HEK293 (cell line): ENCODE results near the gene VASH2.

Source experiments
- CTCF ChIA-PET: fragments of 350-600 bp; formaldehyde crosslinking; extraction: SDS; loops from one replicate; lab custom pipeline; 2021; ENCODE audit warnings: antibody characterized with exemption; lab: Yijun Ruan, JAX
- POLR2A ChIA-PET: fragments of 300-600 bp; formaldehyde crosslinking; extraction: SDS; loops from one replicate; lab custom pipeline; 2020; ENCODE audit warnings: antibody characterized with exemption, inconsistent platforms; lab: Yijun Ruan, JAX
- H3K27ac ChIP-seq: fragments of 200-500 bp; sonication (Bioruptor generic); 2 replicates; pipeline ENCODE4 v1.5.1; 2014; ENCODE audit warnings: low read depth, low read length, control low read depth, inconsistent platforms; ENCODE audit errors: extremely low read depth
- H3K36me3 ChIP-seq, 2 experiments: fragments of 200-500 bp in 1 of 2; sonication (Bioruptor generic) in 1 of 2; 1 replicate in 1 of 2; 2 replicates in 1 of 2; pipeline ENCODE4 v1.5.1; 2014 to 2017; ENCODE audit warnings: inconsistent platforms in 2 of 2, low read length in 2 of 2; ENCODE audit not compliant: control insufficient read depth in 2 of 2, insufficient read depth in 1 of 2
- H3K4me1 ChIP-seq: fragments of 200-500 bp; sonication (Bioruptor generic); 2 replicates; pipeline ENCODE4 v1.5.1; 2014; ENCODE audit warnings: mild to moderate bottlenecking, low read length, inconsistent platforms; ENCODE audit not compliant: control insufficient read depth, insufficient read depth
- H3K4me3 ChIP-seq: 2 replicates; pipeline ENCODE4 v1.5.1; 2011; ENCODE audit warnings: low read depth, mild to moderate bottlenecking, control low read depth, low read length, moderate library complexity
- H3K9me3 ChIP-seq: fragments of 200-500 bp; sonication (Bioruptor generic); 2 replicates; pipeline ENCODE4 v1.5.1; 2014; ENCODE audit warnings: low read depth, low read length, inconsistent platforms; ENCODE audit not compliant: control insufficient read depth, insufficient read depth
- BCL11A ChIP-seq: fragments of 450-650 bp; formaldehyde crosslinking; IDR thresholded peaks from 2 replicates; pipeline ENCODE4 v1.5.1; 2016; ENCODE audit warnings: low read depth, missing biosample characterization, missing genetic modification characterization
- GLIS2 ChIP-seq: fragments of 450-650 bp; formaldehyde crosslinking; IDR thresholded peaks from 2 replicates; pipeline ENCODE4 v1.5.1; 2016; ENCODE audit warnings: missing biosample characterization, missing genetic modification characterization
- KLF1 ChIP-seq: fragments of 450-650 bp; formaldehyde crosslinking; IDR thresholded peaks from 2 replicates; pipeline ENCODE4 v1.5.1; 2016; ENCODE audit warnings: missing biosample characterization, missing genetic modification characterization
- OSR2 ChIP-seq: fragments of 450-650 bp; formaldehyde crosslinking; IDR thresholded peaks from 2 replicates; pipeline ENCODE4 v1.5.1; 2016; ENCODE audit warnings: missing biosample characterization, missing genetic modification characterization
- OVOL3 ChIP-seq: fragments of 450-650 bp; formaldehyde crosslinking; IDR thresholded peaks from 2 replicates; pipeline ENCODE4 v1.5.1; 2016; ENCODE audit warnings: missing biosample characterization, missing genetic modification characterization
- REPIN1 ChIP-seq: fragments of 450-650 bp; formaldehyde crosslinking; IDR thresholded peaks from 2 replicates; pipeline ENCODE4 v1.5.1; 2017; ENCODE audit warnings: missing biosample characterization, missing genetic modification characterization, low read depth
- ZBTB7A ChIP-seq: fragments of 450-650 bp; formaldehyde crosslinking; IDR thresholded peaks from 2 replicates; pipeline ENCODE4 v1.5.1; 2016; ENCODE audit warnings: low read depth, missing biosample characterization, missing genetic modification characterization
- ZNF10 ChIP-seq: fragments of 450-650 bp; formaldehyde crosslinking; IDR thresholded peaks from 2 replicates; pipeline ENCODE4 v1.5.1; 2017; ENCODE audit warnings: missing biosample characterization, missing genetic modification characterization
- ZNF211 ChIP-seq: fragments of 450-650 bp; formaldehyde crosslinking; IDR thresholded peaks from 2 replicates; pipeline ENCODE4 v1.5.1; 2016; ENCODE audit warnings: low read depth, missing biosample characterization, missing genetic modification characterization
- ZNF311 ChIP-seq: fragments of 450-650 bp; formaldehyde crosslinking; IDR thresholded peaks from 2 replicates; pipeline ENCODE4 v1.5.1; 2017; ENCODE audit warnings: missing biosample characterization, missing genetic modification characterization, borderline replicate concordance
- ZNF335 ChIP-seq: fragments of 450-650 bp; formaldehyde crosslinking; conservative IDR thresholded peaks from 2 replicates; pipeline ENCODE4 v1.5.1; 2016; ENCODE audit warnings: missing biosample characterization, missing genetic modification characterization
- ZNF561 ChIP-seq: fragments of 450-650 bp; IDR thresholded peaks from 2 replicates; pipeline ENCODE4 v1.5.1; 2018; ENCODE audit warnings: missing biosample characterization, missing genetic modification characterization, borderline replicate concordance
- ZNF571 ChIP-seq: fragments of 450-650 bp; formaldehyde crosslinking; IDR thresholded peaks from 2 replicates; pipeline ENCODE4 v1.5.0; 2017; ENCODE audit warnings: missing biosample characterization, missing genetic modification characterization
- ZNF707 ChIP-seq: fragments of 450-650 bp; formaldehyde crosslinking; IDR thresholded peaks from 2 replicates; pipeline ENCODE4 v1.5.1; 2016; ENCODE audit warnings: missing biosample characterization, missing genetic modification characterization
- ZNF776 ChIP-seq: fragments of 450-650 bp; formaldehyde crosslinking; IDR thresholded peaks from 2 replicates; pipeline ENCODE4 v1.5.0; 2017; ENCODE audit warnings: missing biosample characterization, missing genetic modification characterization, borderline replicate concordance
- ZNF791 ChIP-seq: fragments of 450-650 bp; formaldehyde crosslinking; IDR thresholded peaks from 2 replicates; pipeline ENCODE4 v1.5.1; 2016; ENCODE audit warnings: missing biosample characterization, missing genetic modification characterization
- TF ChIP-seq, protein P1 (sequence below): fragments of 450-650 bp; formaldehyde crosslinking; IDR thresholded peaks from 2 replicates; pipeline ENCODE4 v1.5.1; 2017; ENCODE audit warnings: missing biosample characterization, missing genetic modification characterization
- TF ChIP-seq, protein P2 (sequence below): fragments of 450-650 bp; formaldehyde crosslinking; IDR thresholded peaks from 2 replicates; pipeline ENCODE4 v1.5.1; 2016; ENCODE audit warnings: missing biosample characterization, missing genetic modification characterization
- TF ChIP-seq, protein P3 (sequence below): sonication (generic); formaldehyde crosslinking; IDR thresholded peaks from 2 replicates; pipeline ENCODE4 v1.8.1; 2022; ENCODE audit warnings: mild to moderate bottlenecking, moderate library complexity, missing genetic modification reagents
- TF ChIP-seq, protein P4 (sequence below): fragments of 450-650 bp; formaldehyde crosslinking; IDR thresholded peaks from 2 replicates; pipeline ENCODE4 v1.5.1; 2016; ENCODE audit warnings: missing biosample characterization, missing genetic modification characterization
- TF ChIP-seq, protein P5 (sequence below): IDR thresholded peaks from 2 replicates; pipeline ENCODE4 v1.6.1; 2011; ENCODE audit warnings: mild to moderate bottlenecking, low read depth, low read length, borderline replicate concordance
- TF ChIP-seq, protein P6 (sequence below): fragments of 450-650 bp; formaldehyde crosslinking; IDR thresholded peaks from 2 replicates; pipeline ENCODE4 v1.5.1; 2016; ENCODE audit warnings: missing biosample characterization, missing genetic modification characterization

The VASH2 gene

DNA sequence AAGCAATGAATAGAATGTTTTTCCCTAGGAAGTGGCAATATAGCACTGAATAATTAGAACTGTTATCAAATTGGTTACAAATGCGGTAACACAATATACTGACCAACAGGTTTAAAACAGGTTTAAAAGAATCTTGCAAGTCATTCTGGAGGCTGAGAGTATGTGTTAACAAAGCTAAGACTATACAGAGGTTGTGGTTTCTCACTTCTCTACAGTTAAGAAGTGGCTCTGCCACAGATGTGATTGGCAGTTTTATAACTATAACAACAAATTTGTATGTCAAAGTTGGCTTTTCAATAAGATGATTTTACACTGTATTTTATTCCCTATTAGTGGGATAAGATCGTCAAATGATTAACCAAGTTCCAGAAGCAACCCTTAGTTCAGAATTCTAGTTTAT is 58.2 kb downstream of the VASH2 start:
- POLR2A ChIA-PET: no interaction called here
- CTCF ChIA-PET: no interaction called here
- no peak overlapping the region for H3K27ac ChIP-seq
- H3K9me3 ChIP-seq: no peaks in the 10 kb centered on the region
- H3K36me3 ChIP-seq: peaks cover 40 to 75% of the 10 kb centered on the region in 2 experiments
- TF ChIP-seq, protein P1, sequence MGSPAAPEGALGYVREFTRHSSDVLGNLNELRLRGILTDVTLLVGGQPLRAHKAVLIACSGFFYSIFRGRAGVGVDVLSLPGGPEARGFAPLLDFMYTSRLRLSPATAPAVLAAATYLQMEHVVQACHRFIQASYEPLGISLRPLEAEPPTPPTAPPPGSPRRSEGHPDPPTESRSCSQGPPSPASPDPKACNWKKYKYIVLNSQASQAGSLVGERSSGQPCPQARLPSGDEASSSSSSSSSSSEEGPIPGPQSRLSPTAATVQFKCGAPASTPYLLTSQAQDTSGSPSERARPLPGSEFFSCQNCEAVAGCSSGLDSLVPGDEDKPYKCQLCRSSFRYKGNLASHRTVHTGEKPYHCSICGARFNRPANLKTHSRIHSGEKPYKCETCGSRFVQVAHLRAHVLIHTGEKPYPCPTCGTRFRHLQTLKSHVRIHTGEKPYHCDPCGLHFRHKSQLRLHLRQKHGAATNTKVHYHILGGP (tag by site-specific recombination): no peak
- TF ChIP-seq ZNF571: no peak
- no peak for TF ChIP-seq REPIN1 (tag by site-specific recombination)
- TF ChIP-seq OSR2 (tag by site-specific recombination): no peak
- TF ChIP-seq, protein P2, sequence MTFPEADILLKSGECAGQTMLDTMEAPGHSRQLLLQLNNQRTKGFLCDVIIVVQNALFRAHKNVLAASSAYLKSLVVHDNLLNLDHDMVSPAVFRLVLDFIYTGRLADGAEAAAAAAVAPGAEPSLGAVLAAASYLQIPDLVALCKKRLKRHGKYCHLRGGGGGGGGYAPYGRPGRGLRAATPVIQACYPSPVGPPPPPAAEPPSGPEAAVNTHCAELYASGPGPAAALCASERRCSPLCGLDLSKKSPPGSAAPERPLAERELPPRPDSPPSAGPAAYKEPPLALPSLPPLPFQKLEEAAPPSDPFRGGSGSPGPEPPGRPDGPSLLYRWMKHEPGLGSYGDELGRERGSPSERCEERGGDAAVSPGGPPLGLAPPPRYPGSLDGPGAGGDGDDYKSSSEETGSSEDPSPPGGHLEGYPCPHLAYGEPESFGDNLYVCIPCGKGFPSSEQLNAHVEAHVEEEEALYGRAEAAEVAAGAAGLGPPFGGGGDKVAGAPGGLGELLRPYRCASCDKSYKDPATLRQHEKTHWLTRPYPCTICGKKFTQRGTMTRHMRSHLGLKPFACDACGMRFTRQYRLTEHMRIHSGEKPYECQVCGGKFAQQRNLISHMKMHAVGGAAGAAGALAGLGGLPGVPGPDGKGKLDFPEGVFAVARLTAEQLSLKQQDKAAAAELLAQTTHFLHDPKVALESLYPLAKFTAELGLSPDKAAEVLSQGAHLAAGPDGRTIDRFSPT (tag by site-specific recombination): no peak
- TF ChIP-seq OVOL3 (tag by site-specific recombination): no peak
- TF ChIP-seq KLF1 (tag by site-specific recombination): no peak
- no peak for TF ChIP-seq ZNF791 (tag by site-specific recombination)
- TF ChIP-seq, protein P3, sequence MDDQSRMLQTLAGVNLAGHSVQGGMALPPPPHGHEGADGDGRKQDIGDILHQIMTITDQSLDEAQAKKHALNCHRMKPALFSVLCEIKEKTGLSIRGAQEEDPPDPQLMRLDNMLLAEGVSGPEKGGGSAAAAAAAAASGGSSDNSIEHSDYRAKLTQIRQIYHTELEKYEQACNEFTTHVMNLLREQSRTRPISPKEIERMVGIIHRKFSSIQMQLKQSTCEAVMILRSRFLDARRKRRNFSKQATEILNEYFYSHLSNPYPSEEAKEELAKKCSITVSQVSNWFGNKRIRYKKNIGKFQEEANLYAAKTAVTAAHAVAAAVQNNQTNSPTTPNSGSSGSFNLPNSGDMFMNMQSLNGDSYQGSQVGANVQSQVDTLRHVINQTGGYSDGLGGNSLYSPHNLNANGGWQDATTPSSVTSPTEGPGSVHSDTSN: no peak
- TF ChIP-seq ZNF10: no peak
- no peak for TF ChIP-seq ZNF776 (tag by site-specific recombination)
- no peak for TF ChIP-seq ZBTB7A
- no peak for TF ChIP-seq ZNF211 (tag by site-specific recombination)
- TF ChIP-seq ZNF561 (tag by site-specific recombination): no peak
- TF ChIP-seq, protein P4, sequence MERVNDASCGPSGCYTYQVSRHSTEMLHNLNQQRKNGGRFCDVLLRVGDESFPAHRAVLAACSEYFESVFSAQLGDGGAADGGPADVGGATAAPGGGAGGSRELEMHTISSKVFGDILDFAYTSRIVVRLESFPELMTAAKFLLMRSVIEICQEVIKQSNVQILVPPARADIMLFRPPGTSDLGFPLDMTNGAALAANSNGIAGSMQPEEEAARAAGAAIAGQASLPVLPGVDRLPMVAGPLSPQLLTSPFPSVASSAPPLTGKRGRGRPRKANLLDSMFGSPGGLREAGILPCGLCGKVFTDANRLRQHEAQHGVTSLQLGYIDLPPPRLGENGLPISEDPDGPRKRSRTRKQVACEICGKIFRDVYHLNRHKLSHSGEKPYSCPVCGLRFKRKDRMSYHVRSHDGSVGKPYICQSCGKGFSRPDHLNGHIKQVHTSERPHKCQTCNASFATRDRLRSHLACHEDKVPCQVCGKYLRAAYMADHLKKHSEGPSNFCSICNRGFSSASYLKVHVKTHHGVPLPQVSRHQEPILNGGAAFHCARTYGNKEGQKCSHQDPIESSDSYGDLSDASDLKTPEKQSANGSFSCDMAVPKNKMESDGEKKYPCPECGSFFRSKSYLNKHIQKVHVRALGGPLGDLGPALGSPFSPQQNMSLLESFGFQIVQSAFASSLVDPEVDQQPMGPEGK (tag by site-specific recombination): no peak
- TF ChIP-seq GLIS2 (tag by site-specific recombination): no peak
- TF ChIP-seq ZNF311 (tag by site-specific recombination): no peak
- TF ChIP-seq, protein P5, sequence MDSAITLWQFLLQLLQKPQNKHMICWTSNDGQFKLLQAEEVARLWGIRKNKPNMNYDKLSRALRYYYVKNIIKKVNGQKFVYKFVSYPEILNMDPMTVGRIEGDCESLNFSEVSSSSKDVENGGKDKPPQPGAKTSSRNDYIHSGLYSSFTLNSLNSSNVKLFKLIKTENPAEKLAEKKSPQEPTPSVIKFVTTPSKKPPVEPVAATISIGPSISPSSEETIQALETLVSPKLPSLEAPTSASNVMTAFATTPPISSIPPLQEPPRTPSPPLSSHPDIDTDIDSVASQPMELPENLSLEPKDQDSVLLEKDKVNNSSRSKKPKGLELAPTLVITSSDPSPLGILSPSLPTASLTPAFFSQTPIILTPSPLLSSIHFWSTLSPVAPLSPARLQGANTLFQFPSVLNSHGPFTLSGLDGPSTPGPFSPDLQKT: no peak
- no peaks in the 10 kb centered on the region for H3K4me1 ChIP-seq
- H3K4me3 ChIP-seq: no peak overlapping the region

DNA sequence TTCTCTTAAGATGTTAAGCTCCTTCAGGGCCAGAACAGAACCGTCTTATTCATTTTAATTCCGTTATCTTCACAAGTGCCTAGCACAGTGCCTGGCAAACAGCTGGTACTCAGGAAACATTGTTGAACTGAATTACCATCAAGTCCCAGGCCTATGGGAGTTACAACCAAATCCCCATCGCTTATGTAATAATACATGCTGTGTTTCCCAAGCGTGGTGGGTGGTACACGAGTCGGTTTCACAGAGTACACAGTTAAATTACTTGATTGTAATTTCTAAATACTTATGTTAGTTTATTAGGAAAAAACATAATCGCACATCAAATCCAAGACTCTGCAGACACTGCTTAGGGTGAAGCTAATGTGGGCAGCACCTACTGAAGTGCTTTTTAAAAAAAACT is 64.3 kb downstream of the VASH2 start:
- Histone ChIP-seq H3K36me3 (peaks cover 0 to 24% of the 10 kb centered on the region in 2 experiments; a peak in 2 of 3 replicates), H3K27ac (peak overlapping the region; percentile 89), H3K4me3 (peak overlapping the region; percentile 96), H3K9me3 (no peaks in the 10 kb centered on the region), H3K4me1 (no peaks in the 10 kb centered on the region; the same call in 1 of the 2 replicates)
- CTCF ChIA-PET: interaction anchor here (0.6 to 2.3 kb wide), 4 partner anchors 19 to 559 kb away, joined by 3 to 7 read pairs (median 4); no protein-coding TSS in a partner anchor
- POLR2A ChIA-PET: no interaction called here
- TF ChIP-seq, protein P6, sequence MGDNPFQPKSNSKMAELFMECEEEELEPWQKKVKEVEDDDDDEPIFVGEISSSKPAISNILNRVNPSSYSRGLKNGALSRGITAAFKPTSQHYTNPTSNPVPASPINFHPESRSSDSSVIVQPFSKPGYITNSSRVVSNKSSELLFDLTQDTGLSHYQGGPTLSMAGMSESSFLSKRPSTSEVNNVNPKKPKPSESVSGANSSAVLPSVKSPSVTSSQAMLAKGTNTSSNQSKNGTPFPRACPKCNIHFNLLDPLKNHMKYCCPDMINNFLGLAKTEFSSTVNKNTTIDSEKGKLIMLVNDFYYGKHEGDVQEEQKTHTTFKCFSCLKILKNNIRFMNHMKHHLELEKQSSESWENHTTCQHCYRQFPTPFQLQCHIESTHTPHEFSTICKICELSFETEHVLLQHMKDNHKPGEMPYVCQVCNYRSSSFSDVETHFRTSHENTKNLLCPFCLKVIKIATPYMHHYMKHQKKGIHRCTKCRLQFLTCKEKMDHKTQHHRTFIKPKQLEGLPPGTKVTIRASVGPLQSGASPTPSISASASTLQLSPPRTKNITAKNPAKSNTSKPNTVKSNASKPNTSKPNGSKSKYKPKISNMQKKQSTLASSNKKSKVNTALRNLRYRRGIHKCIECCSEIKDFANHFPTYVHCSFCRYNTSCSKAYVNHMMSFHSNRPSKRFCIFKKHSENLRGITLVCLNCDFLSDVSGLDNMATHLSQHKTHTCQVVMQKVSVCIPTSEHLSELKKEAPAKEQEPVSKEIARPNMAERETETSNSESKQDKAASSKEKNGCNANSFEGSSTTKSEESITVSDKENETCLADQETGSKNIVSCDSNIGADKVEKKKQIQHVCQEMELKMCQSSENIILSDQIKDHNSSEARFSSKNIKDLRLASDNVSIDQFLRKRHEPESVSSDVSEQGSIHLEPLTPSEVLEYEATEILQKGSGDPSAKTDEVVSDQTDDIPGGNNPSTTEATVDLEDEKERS (tag by site-specific recombination): no peak
- no peak for TF ChIP-seq BCL11A (tag by site-specific recombination)
- peak; percentile 11; the same call in 1 of the 2 replicates for TF ChIP-seq ZNF335
- TF ChIP-seq ZNF707 (tag by site-specific recombination): no peak
